Right ventricle myocardium inferior (tissue), 1 donor: ENCODE measurements around the gene EFNA1. TPM values are rescaled to one million over a fixed set of nuclear protein-coding genes. Genes with fewer than 3 reads are reported as not detected.
"Not testable (repeated sequence)": the region's sequence is repeated elsewhere in the genome, so short reads cannot be mapped to it uniquely, and the experiment has no call there.

Source experiments
- ATAC-seq: fragments of 200-7000 bp; cut with Tn5 transposase; one replicate; pipeline ENCODE4 v1.9.1; 2020; ENCODE audit warnings: mild to moderate bottlenecking, moderate library complexity
- DNase-seq: peaks from one replicate; pipeline ENCODE4 v3.0.0; 2021; ENCODE audit errors: missing footprints
- intact Hi-C: fragments of 100-400 bp; cut with DNase I; formaldehyde crosslinking; loops from one replicate; pipeline ENCODE4 v1.11.0; 2022
- total RNA-seq: library from RNA; stranded (reverse); fragmentation: NEBNext Ultra II Directional; extraction: Animal tissue kit (Norgen Biotek cat#: 25700); gene quantifications from one replicate; pipeline ENCODE4 v1.2.1, GENCODE V29; 2021
- donor health status: DM: no; HTN: yes; CAD: no; lungs with severe emphysema.

The EFNA1 gene
- total RNA-seq, 1 donor from 2014 or later: 43.9 TPM

DNA sequence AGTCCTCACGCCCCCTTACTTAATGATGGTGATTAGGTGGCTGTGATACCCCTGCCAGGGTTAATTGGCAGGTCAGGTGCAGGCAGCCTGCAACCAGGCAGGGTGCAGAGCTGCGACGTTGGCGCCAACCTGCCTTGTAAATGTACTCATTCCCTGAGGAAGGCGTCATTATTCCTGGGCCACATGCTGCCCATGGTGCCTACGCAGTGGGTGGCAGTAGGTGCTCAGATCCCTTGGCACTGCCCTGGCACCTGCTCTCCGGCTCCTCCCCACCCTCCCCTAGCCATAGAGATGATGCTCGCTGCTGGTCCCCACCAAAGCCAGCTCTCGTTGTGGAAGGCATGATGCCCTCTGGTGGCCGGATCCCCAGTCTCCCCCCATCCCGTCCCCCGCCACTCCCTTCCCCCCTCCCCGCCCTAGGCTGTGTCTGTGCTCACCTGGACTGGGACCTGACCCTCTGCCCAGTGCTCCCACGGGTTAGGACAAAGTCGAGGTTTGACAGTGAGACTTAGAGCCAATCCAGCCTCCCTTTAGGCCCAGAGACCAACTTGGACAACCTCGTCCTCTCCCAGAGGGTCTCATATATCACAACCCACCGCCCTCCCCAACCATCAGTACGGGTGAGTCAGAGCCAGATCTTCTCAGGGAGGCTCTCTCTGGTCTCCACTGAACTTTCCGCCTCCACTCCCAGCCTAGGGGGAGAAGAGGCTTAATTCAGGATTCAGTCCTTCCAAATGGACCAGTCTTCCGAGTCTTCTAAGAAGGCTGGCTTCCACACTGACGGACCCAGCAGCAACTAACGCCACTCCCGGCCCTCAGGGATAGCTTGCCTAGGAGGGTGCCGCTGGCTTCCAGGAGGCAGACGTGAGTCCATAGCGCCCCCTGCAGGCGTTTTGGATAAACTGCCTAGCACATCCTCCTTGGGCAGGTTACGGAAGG, 39.8 kb downstream of the EFNA1 start:
- intact Hi-C loops: loop anchor here (1.0 to 2.0 kb wide), 3 partner anchors 31 to 76 kb away; no protein-coding TSS in a partner anchor
- DNase-seq (peak; percentile 93), ATAC-seq (peak; percentile 82)

DNA sequence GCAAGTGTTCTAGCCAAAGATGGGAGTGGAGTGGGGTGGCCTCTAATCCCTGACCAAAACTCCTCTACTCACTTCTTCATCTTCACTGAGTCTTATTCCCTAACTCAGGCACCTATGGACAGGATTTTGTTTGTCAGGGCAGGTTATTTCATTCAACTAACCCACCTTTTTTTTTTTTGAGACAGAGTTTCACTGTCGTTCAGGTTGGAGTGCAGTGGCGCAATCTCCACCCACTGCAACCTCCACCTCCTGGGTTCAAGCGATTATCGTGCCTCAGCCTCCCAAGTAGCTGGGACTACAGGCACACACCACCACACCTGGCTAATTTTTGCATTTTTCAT, 40.4 kb downstream of the EFNA1 start:
- DNase-seq, ATAC-seq: not testable (repeated sequence)
- intact Hi-C loops: loop anchor here (1.0 kb wide), 1 partner anchor 77 kb away; no protein-coding TSS in a partner anchor

DNA sequence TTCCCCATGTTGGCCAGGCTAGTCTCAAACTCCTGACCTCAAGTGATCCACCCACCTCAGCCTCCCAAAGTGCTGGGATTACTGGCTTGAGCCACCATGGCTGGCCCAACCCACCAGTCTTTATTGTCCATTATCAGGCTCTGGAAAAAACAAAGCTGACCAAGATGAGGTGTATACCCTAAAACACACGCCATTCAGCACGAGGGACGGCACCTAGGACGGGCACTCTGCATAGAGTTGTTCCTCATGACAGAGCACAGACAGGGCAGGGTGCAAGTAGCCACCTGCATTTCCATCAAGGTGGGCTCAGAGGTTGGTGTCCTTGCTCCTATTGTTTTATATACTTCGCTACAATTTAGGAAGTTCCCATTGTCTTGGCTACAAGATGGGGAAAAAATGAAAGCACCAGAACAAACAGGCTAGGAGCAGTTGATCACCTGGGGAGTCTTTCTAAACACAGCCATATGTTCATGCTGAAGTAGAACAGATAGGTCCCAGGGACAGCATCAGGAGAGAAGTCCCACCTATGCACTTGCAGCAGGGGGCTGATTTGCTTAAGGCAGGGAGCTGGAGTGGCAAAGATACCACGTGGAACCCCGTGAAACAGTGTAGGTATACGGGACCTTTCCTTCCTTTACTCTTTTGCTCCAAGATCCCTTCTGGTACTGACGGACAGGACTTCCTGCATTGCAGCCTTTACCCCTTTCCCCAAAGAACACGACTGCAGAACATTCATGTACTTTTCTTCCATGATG, 41.0 kb downstream of the EFNA1 start:
- no peak for ATAC-seq
- intact Hi-C loops: loop anchor here (1.0 kb wide), 1 partner anchor 77 kb away; no protein-coding TSS in a partner anchor
- DNase-seq: no peak

DNA sequence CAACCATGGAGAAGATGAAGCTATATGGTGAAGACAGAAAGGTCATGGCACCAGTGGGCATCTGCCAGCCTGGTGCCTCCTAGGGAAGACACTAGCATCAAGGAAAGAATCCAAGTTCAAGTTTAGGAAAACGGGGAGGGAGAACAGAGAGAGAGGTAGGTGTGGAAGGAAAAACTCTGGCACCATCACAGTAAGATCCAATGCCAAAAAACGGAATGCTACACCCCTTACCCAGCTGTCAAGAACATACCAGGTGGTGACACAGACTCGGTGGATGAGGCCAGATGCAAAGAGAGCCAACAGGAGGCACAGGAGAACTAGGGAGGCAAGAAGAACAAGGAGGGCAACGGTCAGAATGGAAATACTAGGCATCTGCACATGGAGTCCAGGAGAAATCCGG, 41.9 kb downstream of the EFNA1 start:
- intact Hi-C loops: no loop called here
- DNase-seq (no peak), ATAC-seq (no peak)

DNA sequence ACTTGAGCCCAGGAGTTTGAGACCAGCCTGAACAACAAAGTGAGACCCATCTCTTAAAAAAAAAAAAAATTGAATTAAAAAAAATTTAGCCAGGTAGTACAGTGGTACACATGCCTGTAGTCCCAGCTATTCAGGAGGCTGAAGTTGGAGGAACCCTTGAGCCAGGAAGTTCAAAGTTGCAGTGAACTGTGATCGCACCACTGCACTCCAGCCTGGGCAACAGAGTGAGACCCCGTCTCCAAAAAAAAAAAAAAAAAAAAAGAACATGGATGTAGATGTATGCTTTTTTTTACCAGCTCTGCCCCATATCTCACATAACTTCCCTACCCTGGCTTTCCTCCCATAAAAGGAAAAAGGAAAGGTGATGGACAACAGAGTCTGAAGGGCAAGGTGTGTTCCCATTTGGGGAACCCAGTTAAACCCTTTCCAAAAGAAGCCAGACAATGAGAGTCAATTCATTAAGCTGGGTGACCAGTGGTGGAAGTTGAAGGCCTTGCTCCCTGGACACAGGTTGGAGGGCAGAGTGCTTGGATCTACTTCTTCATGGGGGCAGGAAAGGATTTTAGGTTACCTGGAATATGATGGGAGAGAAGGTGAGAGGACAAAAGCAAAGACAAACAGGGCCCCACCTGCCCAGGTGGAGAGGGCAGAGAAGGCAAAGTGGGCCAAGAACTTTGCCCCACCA, 42.6 kb downstream of the EFNA1 start:
- intact Hi-C loops: no loop called here
- no peak for ATAC-seq
- no peak for DNase-seq

DNA sequence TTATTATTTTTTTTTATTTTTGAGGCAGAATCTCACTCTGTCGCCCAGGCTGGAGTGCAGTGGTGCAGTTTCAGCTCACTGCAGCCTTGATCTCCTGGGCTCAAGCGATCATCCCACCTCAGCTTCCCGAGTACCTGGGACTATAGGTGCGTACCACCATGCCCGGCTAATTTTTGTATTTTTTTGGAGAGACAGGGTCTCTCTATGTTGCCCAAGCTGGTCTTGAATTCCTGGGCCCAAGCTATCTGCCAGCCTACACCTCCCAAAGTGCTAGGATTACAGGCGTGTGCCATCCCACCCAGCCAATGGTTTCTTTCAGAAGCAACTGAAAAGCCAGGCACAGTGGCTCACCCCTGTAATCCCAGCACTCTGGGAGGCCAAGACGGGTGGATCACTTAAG, 43.1 kb downstream of the EFNA1 start:
- intact Hi-C loops: no loop called here
- DNase-seq: no peak
- ATAC-seq: no peak

DNA sequence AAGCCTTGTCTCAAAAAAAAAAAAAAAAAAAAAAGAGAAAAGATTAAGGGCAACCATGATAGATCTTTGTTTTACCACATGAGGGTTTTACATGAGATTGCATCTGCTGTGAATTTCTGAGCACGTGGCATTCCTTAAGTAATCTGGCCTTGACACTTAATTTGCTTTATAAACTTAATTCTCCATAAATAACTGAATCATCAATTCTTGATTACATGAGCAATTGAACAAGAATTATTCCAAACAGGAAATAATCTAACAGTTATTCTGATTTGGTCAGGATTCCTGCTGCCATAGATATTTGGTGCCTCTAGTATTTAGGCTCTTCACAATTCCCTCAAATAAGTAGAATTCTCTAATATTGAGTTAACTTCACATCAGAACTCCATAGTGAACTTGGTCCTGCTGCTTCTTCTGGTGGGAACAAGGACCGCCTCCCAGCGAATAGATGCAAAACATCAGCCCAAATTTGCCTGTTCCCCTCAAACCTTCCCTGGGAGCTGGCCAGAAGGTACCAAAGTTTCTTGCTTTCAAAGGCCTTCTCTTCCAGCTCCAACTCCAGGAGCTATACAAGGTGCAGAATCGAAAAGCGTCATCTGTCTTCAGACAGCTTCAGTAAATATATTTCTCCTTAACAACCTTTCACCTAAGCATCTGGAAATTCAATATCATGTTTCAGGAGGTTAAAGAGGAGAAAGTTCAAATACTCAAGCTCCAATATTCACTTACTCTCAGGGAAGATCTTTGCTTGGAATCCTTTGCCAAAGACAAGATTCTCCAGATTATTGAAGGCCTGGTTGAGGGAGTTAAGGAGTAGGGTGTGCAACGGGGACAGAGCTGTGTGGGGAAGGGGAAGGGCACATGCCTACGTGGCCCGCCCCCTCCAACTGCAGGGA, 44.4 kb downstream of the EFNA1 start:
- ATAC-seq (no peak), DNase-seq (no peak)
- intact Hi-C loops: no loop called here

DNA sequence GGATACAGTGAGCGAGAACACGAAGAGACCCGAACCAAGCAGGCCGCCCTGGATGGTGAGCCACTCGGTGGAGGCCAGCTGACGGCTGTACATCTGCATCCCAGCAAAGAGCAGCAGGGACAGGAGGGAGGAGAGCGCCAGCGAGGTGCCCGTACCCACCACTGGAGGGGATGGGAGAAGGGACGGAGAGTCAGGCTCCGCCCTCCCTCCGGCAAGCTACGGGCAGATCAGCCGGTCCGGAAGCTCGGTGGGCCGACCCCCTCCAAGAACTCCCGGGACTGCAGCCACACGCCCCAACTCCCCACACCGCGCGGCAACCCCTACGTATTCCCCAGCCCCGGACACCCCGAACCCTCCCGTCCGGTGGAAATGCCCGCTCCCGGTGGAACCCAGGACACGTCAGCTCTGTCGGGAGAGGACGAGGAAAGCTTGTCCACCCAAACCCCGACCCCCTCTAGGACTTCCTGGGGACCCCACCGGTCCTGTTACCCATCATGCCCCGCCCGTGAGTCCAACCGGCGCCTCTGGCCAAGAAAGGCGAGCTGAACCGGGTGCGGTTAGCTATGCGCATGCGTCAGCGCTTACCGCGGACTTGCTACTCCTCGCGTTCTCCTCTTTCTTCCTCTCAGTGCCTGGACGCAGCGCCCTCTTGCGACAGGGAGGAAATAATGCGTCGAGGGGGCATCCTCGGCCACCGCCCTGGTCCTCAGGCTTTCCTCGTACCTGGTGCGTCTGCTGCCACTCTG, 45.2 kb downstream of the EFNA1 start, which contains the start of gene KRTCAP2:
TSS of gene KRTCAP2 (minus strand) at position 573 of the 746 bp plus-strand sequence. CDS start at position 493, 80 bp downstream.
- intact Hi-C loops: no loop called here
- ATAC-seq (peak; percentile 86), DNase-seq (peak; percentile 98)

DNA sequence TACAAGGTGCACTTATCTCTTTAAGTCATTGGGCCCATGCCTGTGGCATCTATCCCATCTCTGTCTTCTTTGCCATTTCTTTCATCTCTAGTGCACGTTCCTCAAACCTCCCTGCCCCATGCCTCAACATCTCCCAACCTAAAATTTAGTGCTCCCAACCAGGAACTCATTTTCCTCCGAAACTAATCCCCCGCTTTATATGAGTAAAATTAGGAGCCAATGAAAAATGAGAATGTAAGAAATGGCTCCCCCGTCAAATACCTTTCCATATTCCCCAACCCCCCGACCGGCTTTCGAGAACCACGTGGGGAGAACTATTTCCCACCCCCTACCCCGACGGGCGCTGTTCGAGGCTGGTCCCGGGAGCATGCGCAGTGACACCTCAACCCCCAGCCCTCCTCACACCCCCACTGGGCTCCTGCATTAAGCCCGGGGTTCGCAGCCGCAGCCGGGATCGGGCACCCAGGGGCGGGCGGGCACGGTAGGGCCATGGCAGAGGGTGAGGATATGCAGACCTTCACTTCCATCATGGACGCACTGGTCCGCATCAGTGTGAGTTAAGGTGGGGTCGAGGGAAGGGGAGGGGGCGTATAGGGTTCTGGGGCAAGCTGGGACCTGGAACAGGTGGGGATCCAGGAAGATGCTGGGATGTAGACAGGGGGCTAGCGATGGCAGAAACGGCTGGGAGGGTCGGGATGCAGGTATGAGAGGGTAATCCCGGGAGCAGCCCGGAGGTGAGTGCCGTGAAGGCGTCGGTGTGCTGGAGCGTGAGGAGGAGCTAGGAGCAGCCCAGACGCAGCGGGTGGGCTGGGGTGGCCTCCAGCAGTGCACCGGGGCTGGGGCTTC, 46.0 kb downstream of the EFNA1 start, which contains the start of gene TRIM46:
TSS of gene TRIM46 (plus strand) at position 372 of the 846 bp plus-strand sequence. CDS start at position 490, 118 bp downstream.
- ATAC-seq (no peak), DNase-seq (no peak)
- intact Hi-C loops: no loop called here

DNA sequence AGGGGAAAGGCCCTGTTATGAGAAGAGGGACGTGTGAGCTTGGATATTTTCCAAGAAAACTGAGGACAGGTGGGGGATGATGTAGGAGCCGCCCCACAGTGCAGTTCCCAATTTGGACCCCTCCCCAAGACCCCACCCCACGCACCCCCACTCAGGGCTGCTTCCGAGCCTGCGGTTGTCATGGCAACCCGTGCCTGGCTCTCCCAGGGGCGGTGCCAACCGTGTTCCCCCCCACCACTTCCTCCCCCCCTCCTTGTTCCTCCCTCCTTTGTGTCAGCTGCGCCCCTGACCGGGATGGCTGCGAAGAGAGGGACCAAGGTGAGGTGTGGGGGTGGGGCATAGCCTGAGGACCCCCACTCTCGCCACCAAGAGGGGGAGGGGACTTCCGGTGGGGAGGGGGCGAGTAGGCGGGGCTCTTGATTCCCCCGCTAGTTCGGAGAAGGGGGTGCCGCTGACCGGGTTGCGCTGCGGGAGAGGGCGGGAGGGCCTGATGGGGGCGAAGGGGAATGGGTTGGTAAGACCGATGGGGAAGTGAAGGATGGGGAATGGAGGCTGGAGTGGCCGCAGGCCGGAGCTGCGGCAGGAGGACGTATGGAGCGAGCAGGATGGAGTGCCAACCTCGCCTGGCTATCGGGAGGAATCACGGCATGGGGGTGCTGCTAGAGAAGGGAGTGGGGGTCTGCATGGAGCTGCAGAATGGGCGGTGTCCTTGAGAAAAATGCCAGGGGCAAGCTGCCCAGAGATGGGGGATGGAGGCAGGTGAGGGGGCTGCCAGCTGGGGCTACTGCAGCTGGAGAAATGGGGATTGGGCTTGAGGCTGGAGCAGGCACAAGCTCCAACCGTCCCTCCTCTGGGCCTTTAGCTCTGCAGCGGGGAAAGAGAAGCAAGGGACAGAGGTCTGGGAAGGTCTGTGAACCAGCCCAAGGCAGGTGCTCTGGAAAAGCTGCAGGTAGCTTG, 46.9 kb downstream of the EFNA1 start:
- no peak for ATAC-seq
- intact Hi-C loops: no loop called here
- no peak for DNase-seq

DNA sequence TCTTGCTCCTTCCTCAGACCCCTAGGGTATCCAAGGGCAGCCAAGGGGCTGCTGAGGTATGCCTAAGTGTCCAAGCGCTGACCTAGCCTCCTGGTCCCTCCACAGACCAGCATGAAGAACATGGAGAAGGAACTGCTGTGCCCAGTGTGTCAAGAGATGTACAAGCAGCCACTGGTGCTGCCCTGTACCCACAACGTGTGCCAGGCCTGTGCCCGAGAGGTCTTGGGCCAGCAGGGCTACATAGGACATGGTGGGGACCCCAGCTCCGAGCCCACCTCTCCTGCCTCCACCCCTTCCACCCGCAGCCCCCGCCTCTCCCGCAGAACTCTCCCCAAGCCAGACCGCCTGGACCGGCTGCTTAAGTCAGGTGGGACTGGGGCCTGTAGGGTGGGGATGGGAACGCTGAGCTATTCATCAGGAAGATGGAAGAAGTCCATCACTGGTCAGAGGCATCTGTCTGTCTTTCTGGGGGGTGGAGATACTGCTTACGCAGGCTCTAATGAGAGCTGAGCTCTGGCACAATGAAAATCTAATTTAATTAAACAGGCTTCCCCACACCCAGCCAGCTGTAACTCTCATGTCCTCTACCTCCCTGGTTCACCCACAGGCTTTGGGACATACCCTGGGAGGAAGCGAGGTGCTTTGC, 47.7 kb downstream of the EFNA1 start:
- ATAC-seq (no peak), DNase-seq (no peak)
- intact Hi-C loops: no loop called here

DNA sequence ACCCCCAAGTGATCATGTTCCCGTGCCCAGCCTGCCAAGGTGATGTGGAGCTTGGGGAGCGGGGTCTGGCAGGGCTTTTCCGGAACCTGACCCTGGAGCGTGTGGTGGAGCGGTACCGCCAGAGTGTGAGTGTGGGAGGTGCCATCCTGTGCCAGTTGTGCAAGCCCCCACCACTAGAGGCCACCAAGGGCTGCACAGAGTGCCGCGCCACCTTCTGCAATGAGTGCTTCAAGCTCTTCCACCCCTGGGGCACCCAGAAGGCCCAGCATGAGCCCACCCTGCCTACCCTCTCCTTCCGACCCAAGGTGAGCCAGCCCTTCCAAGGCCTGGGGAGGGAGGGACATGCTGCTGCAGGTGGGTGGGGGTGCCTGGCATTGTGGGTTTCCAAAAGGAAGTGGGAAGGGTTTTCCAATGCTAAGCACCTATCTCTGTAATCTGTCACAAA, 48.3 kb downstream of the EFNA1 start:
- ATAC-seq: no peak
- intact Hi-C loops: loop anchor here (2.0 kb wide), 1 partner anchor 51 kb away; no protein-coding TSS in a partner anchor
- DNase-seq: no peak

DNA sequence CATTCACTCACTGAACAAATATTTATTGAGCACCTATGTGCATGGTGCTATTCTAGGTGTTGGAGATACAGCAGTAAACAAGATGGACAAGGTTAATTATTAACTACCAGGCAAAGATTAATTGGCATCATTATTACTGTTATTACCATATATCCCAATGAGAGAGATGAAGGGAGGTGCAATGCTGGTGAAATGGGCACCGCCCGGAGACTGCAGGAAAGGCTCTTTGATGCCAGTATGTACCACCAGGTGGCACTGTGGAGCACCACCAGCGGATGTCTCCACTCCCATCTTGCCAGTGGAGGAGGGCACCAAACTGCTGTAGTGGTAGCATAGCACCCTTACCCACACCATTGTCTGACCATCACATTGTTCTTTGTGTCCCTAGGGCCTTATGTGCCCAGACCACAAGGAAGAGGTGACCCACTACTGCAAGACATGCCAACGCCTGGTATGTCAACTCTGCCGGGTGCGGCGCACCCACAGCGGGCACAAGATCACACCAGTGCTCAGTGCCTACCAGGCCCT, 48.9 kb downstream of the EFNA1 start:
- DNase-seq (peak; percentile 91), ATAC-seq (peak; percentile 57)
- intact Hi-C loops: loop anchor here (2.0 kb wide), 1 partner anchor 50 kb away; no protein-coding TSS in a partner anchor

DNA sequence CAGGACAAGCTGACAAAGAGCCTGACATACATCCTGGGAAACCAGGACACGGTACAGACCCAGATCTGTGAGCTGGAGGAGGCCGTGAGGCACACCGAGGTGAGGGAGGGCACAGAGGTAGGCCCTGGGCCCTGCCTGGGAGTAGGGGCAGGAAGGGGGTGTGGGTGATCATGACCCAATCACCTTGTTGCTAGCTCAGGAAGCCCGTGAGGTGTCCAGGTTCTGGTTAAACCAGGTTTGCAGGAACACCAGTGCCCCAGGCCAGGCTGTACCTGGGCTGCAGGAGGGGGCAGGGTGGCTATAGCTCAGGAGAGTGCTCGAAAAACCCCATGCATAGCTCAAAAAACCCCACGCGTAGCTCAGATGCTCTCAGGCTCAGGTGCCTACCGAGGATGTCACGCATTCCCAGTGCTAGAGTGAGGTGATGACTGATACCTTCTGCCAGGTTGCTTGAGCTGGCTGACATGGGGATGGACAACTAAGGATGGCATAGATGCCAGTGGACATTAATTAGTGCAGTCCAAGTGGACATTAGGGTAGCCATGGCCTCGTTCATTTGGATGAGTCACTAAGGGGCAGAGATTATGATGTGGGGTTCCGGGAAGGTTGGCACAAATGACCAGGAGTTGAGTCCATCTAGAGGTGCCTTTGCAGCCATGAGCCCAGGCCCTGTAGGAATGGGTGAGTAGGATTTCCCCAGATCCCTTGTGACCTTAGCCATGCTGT, 49.7 kb downstream of the EFNA1 start:
- ATAC-seq: no peak
- intact Hi-C loops: loop anchor here (2.0 kb wide), 1 partner anchor 49 kb away; no protein-coding TSS in a partner anchor

More for the DNA sequence above, 49.7 kb downstream of the EFNA1 start:
- no peak for DNase-seq
